HG03354 (cell line): ENCODE measurements around the gene NAV2.

Experiments
- ATAC-seq: cut with Tn5 transposase; IDR thresholded peaks from one replicate; pipeline ENCODE4 v1.9.1; 2021; ENCODE audit warnings: mild to moderate bottlenecking; ENCODE audit not compliant: unreplicated experiment, poor library complexity, severe bottlenecking

Gene NAV2

GRCh38 chr11:20020716-20021115, 308.1 kb downstream of the NAV2 start:
- ATAC-seq = no peak

GRCh38 chr11:20021212-20021611, 308.6 kb downstream of the NAV2 start:
- no peak for ATAC-seq

- ATAC-seq = no peak
Measured at GRCh38 chr11:20021771-20022362, 309.2 kb downstream of the NAV2 start.

DNA sequence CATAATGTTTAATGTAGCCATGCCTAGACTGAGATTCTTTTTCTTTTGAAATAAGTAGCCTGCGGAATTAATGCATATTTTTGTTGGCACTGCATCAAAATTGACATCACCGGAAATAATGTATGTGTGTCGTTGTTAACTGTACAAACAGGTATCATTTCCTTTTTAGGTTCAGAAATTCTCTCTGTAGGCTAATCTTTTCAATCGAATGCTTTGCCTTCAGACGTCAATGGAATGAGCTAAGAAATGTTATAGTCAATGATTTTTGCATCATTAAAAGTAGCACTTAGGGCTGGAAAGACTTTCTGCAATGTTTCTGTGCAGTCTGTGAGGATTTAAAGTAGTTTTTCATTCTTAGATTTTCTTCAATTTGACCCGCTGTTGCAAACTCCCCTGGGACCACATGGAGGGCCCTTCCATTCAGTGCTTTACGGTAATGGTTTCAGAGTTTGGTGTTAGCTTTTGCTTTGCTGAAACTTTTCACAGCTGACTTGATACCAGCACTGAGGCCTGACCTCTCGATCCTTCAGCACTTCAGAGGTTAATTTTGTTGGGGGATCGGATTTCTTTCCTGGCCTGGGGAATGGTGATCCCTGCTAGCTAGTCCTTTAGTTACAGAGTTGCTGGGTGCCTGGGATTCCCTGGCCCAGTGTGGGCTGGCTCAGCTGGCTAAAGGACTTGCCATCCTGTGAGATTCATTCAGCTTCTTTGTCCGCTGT, 309.9 kb downstream of the NAV2 start:
- ATAC-seq = no peak

GRCh38 chr11:20023082-20023426, 310.4 kb downstream of the NAV2 start:
- ATAC-seq = no peak

DNA sequence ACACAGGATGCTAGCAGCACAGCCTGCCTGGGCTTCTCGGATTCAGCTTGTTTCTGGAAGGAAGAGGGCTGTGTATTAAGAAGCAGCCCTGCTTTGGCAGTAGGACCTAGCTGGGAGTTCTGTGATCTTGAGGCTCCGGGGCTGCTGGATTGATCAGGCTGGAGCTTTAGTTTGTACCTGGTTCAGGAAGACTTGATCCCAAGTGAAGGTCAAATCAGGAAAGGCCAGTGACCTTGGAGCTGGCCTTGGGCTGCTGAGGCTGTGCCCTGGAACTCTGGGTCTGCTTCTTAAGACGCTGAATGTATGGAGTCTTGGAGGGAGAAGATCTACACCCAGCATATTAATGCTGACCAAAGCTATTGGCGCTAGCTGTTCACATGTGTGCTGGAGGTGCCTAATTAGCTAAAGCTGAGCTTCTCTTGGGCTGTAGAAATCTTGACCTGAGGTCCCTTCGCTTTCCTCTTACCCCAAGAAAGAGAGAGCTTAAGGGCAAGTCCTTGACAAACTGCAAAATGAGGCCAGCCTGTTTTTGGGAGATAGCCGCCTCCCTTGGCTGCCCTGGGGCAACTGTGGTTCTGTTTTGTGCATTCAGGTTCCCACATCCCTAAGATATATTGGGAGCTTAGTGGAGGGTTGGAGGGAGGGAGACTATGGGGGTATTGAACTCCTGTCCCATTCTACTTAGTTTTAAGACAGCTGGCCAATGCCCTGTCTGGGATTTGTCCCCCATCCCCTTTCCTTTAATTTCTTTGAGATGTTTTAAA, 311.7 kb downstream of the NAV2 start:
- no peak for ATAC-seq

- no peak for ATAC-seq
Measured at GRCh38 chr11:20025332-20025840, 312.7 kb downstream of the NAV2 start.

DNA sequence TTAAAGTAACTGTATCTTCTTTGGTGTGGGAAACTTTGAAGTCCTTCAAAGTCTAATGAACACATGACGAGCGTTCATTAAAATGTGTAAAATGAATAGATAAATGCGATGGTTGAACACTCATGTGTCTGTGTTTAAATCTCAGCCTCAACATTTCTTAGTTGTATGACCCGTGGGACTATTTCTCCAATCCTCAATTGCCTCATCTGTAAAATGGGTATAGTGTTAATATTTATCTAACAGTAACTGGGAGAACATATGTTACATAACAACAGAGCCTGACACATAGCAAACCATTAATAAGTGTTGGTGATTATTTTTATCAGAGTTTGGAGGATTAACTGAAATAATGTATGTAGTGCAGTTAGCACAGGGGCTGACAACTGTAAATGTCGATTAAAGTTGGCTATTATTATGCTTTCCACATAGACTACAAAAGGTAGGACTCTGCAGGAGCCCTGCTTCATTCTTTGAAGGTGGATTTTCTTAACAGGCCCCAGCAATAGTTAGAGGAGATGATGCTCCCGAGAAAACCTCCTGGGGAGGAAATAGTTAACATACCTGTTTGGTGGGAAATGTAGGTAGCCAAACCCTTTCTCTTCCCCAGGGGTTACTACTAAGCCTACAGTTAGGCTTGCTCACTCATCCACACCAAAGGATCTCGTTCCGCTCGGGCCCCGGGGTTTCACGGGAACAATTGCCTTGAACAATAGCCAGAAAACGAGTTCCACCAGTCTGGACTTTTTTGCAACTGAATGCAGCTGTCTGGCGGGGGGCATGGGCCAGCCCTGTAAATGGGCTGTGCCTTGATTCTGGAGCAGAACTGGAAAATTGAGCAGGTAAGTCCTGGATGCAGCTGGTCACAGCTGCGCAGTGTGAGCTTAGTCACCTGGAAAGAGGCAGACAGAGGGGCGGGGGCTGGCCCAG, 314.3 kb downstream of the NAV2 start:
- no peak for ATAC-seq

DNA sequence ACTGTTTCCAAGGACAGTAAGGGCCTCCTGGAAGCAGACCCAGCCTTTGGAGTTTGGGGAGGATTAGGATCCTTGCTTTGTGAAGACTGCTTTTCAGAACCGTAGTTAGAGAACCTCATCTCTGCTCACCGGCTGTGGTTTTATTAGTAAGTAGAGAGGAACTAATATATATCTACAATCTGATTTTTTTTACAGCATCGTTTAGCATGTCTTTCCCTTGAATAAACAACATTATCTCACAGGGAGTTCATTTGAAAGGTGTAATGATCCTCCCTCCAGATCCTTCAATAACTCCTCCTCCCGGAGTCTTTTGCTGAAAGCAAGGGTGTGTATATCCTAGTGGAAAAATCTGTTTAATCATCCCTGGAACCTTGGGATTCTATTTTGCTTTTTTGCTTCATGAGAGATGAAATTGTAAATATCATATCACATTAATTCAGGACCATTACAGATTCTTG, 314.9 kb downstream of the NAV2 start:
- ATAC-seq = no peak

DNA sequence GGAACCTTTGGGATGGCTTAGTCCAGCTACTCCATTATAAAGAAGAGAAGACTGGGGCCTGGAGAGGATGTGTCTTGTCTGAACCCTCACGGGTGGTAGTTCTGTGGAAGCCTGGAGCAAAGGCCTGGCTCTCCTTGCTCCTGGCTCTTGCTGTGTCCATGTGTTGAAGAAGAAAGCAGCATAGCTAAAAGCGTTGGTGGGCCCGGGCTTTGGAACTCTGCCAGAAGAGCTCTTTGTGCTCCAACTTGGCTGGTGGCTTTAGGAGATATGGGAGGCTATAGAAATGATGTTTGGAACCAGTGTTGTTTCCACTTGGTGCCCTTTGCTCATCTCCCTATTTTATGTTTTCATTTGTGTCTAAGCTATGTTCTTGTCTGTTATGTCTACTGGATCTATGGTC, 316.6 kb downstream of the NAV2 start:
- ATAC-seq = no peak

GRCh38 chr11:20030472-20030871, 317.8 kb downstream of the NAV2 start:
- ATAC-seq = no peak

DNA sequence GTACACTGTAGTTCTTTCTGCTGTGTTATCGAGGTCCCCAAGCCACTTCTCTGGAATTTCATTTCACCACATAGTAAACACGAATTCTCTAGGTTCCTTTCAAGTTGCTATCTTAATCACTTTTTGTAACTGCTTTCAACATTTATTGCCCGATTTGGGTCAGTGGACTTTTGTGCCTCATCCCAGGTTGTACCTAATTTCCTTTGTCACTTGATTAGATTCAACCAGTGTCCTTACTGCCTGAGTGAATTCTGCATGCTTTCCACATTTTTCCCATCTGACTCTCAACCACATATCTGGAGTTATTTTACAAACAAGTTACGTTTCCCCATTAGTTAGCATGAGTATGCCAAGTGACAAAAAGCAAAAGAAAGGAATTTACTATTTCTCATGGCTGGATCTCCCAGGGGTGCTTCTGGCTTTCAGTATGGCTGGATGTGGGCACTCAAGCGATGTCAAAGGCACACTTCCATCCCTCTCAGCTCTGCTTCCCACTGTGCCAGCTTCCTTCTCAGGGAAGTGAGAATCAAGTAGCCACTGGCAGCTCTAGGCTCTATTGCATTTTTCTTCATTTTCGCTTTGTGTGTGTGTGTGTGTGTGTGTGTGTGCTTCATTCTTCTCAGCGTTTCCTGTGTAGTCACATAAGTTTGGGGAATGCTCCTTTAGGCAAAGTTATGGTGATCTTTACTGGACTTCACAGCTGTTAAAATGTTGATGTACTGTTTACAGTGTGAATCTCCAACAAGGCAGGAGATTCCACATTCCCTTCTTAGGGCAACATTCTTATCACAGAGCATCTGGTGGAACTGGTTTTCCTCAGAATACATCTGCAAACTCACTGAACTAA, 318.7 kb downstream of the NAV2 start:
- no peak for ATAC-seq

DNA sequence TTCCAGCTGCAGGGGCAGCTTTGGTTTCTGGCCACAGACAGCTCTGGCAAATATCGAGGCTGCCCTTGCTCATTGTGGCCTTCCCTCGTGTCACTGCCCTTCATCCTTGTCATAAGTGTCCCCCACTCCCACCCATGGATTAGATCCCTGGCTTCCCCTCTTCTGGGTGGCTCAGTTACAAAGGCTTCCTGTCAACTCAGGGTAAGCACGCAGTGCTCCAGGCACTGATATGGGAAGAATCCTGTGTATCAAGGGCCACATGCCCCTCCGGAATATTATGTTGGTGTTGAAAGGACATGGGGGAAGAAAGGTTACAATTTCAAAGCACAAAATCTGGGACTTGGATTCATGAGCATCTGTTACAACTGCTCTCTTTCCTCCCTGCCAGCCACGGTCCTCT, 319.5 kb downstream of the NAV2 start:
- no peak for ATAC-seq

DNA sequence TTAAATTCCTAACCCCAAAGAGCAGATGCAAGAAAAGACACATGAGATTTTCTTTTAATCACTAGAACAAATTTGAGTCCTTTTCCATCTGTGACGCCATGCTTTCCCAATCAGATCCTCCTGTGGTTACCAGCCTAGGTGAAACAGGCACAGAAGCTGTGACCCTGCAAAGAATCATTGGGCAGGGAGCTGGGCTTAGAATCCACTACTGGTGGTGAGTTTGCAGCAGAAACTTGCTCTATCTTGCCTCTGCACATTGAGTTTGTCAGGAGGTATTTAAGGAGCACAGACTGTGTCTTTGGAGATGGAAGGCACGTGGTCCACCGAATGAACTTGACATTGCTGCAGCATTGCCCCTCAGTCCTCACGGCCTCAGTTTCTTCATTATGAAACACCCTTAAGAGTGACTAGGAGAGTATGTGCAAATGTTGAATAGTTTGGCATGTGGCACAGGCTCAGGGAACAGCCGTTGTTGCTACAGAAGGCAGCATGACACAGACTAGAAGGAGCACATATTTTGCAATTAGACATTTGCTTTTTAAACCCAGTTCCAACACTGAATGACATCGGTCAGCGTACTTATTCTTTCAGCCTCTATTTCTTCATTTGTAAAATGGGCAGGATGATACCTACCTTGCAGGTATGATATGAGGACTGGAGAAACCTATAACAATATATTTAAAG, 320.1 kb downstream of the NAV2 start:
- no peak for ATAC-seq

GRCh38 chr11:20033806-20034205, 321.2 kb downstream of the NAV2 start:
- no peak for ATAC-seq

DNA sequence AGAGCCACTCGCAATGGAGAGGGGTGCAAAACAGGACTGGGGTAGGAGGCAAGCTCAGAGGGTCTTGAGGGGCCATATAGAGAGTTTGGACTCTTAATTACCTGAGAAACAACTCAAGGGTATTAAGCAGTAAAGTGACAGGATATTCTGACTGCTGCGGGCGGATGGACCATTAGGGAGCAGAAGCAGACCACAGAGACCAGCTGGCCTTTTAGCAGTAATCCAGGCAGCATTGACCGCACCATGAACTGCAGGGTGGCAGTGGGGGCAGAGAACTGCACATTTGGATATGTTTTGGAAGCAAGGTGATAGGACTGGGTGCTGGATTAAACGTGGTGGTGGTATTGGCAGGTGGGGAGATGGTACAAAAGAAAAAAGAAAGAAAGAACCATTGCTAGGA, 322.3 kb downstream of the NAV2 start:
- no peak for ATAC-seq

DNA sequence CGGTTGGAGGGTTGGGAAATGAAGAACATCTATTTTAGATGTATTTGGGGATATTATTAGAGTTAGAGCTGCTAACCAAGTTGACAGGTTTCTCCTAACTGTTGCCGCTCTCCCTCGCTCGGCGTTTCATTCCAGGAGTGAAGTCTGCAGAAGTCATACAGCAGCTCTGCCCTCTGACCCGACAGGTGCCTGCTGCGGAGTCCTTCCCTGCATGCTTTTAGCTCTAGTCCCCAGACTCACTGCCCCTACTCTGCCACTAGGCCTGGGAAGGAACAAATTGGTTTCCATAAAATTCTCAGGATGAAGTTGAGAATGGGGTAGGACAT, 322.7 kb downstream of the NAV2 start:
- ATAC-seq = no peak

GRCh38 chr11:20035701-20036601, 323.3 kb downstream of the NAV2 start:
- ATAC-seq = no peak
